HG03066 (cell line): ENCODE measurements around the gene INPP5J.
"Not testable (repeated sequence)": the region's sequence is repeated elsewhere in the genome, so short reads cannot be mapped to it uniquely, and the experiment has no call there.

Experiments
- ATAC-seq: cut with Tn5 transposase; IDR thresholded peaks from one replicate; pipeline ENCODE4 v1.9.1; 2021; ENCODE audit warnings: low read depth; ENCODE audit not compliant: unreplicated experiment

Gene INPP5J

GRCh38 chr22:31144223-31144622, 21.5 kb downstream of the INPP5J start:
- ATAC-seq, result no peak

DNA sequence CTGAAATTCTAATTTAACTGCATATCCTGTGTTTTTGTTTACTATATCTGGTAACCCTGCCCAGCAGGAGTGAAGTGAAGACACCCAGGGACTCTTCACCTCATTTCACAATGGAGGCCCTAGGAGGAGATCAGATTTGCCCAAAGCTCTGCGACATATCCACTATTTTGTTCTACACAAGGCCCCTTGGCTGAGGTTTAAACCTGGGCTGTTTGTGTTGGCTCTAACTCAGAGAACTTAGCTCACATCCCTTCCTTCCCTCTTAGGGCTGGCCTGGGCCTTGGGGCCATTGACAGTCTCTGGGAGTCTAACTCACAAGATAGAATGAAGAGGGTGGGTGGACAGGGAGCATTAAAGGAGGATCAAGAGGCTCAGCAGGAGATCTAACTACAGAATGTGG, 25.7 kb downstream of the INPP5J start:
- no peak for ATAC-seq

DNA sequence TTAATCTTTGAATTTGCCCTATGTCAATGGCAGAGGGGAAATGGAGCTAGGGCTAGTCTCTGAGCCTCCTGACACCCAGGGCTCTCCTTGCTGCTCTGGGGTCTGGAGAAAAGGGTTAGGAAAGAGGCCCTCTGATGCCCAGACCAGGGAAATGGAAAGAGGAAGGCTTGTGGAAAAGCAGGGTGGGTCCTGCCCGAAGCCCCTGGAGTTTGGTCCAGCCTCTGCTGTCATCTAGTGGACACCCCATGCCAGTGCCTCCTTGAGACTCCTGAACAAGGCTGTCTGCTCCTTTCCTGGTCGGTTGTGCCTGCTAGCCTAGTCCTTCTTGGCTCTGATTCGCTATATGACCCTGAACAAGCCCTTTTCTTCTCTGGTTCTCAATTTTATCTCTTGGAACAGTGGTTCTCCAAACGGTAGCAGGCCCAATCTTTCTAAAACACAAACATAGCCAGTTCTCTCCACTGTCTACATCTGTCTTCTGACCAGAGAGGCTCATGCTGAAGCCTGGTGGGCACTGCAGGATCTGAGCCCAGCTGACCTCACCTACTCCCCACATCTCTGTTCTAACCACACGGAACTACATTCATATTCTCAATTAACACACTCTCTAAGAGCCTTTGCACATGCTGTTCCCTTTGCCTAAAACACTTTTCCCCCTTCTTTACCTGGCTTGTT, 26.3 kb downstream of the INPP5J start:
- ATAC-seq, result no peak

DNA sequence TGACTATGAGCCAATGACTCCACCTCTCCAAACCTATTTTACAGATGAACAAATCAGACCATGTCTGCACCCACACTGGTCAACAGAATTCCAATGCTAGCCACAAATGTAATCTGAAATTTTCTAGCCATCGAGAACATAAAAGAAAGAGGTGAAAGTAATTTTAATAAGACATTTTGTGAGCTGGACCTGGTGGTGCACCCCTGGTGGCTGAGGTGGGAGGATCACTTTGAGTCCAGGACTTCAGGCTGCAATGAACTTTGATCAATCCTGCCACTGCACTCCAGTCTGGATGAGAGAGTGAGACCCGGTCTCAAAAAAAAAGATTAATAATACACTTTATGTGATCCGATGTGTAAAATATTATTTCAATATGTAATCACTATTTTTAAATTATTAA, 27.8 kb downstream of the INPP5J start:
- no peak for ATAC-seq

- no peak for ATAC-seq
Observed at GRCh38 chr22:31151872-31152271, 29.1 kb downstream of the INPP5J start.

DNA sequence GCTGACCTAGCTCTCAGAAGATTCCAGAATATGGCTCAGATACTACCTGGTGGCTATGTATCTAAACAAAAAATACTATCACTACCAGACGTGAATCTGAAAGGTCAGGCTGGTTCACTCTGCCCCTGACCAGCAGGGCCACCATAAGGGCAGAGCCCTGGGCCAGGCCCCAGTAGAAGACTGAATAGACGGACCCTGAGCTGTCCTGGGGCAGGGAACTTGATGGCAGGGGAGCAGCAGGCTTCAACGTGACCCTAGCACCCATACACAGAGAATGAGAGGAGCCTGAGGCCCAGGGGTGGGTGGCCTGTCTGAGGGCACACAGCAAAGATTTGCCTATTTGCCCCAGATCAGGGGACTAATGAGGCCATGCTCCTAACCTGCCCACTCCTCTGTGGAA, 30.6 kb downstream of the INPP5J start:
- no peak for ATAC-seq

DNA sequence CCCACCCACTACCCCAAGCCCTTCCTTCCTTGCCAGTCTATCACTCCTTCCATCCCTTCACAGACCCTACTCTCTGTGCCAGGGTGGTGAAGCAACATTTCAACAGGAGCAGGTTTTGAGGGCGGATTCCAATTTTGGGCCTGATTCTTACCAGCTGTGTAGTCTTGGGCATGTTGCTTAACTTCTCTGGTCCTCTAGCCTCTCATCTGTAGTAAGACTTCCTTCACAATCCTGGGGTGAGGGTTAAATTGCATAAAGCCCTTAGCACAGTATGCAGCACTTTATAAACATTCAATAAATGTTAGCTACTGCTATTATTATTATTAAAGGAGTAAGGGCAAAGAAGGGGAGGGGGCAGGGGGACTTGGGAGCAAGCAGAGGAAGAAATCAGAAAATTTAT, 32.2 kb downstream of the INPP5J start:
- ATAC-seq, result no peak

- ATAC-seq, result no peak
Observed at GRCh38 chr22:31155422-31155821, 32.7 kb downstream of the INPP5J start.

GRCh38 chr22:31160328-31160978, 37.7 kb downstream of the INPP5J start:
- peak; percentile 21 for ATAC-seq

DNA sequence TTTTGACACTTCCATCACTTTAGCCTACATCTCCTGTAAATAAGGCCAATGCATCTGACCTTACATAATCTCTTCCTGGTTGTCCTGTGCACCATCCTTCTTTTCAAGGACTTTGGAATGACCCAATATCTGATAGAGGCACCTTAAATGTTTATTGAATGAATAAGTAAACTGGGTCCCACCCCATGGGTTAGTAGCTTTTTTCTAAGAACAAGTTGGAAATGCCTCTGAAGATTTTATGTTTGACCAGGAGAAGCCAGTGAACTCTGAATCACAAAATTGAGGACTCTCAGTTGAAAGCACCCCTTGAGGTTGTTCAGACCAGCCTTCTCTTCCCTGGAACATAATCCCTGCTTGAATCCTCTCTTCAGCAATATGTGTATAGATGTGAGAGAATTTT, 38.6 kb downstream of the INPP5J start:
- ATAC-seq, result no peak

DNA sequence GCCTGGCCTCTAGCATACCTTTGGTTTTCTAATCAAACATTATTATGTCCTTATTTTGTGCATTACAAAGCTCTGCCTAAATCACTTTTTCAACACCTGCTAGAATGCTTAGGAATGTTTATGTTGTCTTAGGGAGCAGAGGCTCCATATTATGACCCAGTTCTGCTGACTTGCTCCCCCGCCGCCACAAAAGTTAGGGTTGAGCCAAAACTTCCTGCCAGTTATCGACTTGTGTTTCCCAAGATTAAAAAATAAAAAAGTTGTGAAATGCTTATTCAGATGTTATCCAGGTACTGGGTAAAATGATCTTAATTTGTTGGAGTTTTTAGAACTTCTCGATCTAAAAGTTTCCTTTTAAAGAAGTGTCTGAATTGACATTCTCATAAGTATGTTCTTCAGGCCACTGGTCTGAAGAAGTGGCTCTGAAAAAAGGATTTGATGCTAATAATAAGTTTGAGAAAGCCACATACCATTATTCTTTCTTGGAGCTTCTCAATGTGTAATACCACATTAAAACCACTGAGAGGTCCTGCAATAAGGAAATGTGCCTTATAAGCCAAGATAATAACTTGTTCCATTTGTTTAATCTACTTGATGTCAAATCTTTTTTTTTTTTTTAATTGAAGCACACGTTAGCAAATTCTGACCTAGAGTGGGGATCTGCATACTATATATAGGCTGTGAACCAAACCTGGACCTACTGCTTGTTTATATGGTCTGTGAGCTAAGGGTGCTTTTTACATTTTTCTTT, 39.4 kb downstream of the INPP5J start:
- no peak for ATAC-seq

DNA sequence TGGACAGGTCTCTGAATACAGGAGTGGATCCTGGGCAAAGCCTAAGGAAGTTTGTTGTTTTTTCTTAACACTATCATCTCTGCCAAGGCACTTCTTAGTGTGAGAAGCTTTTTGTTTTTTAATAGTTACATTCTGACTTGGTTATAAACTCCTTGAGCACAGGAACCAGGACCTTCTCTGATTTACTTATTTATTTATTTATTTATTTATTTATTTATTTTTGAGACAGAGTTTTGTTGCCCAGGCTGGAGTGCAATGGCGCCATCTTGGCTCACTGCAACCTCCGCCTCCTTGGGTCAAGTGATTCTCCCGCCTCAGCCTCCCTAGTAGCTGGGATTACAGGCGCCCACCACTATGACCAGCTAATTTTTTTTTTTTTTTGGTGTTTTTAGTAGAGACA, 48.2 kb downstream of the INPP5J start:
- ATAC-seq, result no peak

GRCh38 chr22:31171734-31172133, 49.0 kb downstream of the INPP5J start:
- ATAC-seq, result not testable (repeated sequence)

GRCh38 chr22:31173386-31174145, 50.8 kb downstream of the INPP5J start:
- ATAC-seq, result no peak

DNA sequence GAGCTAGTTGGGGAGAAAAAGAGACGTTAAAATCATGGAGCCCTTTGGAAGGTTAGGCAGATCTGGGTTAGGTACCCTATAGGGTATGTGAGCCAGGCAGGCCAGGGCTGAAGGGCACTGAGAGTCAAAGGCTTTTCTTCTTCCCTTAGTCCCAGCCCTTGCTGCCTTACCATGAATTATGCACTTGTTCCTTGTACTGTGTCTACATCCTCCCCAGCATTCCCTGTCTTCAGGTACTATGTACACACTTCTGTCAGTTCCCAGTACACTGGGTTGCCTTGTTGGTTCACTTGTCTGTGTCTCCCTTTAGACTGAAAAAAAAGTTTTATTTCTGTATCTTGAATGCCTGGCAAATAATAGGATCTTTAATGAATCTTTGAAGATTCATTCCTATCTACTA, 54.2 kb downstream of the INPP5J start:
- ATAC-seq, result no peak

GRCh38 chr22:31177420-31178162, 54.8 kb downstream of the INPP5J start:
- no peak for ATAC-seq

DNA sequence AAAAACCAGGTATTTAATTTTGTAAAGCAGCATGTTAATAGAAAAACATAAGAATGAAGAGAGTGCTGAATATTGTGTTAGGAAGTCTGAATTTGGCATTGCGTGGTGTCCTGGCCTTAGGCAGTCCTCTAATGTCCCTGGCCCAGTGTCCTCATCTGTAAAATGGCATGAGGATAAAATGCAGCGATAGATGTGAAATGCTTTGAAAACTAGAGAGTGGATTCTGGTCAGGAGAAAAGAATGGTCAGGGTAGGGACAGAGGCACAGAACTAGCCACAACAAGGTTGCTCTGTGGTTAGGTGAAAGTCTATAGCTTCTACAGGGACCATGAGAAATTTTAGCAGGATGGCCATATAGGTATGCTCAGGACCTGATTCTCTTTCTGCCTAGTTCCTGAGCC, 56.1 kb downstream of the INPP5J start:
- no peak for ATAC-seq

GRCh38 chr22:31179345-31179744, 56.6 kb downstream of the INPP5J start:
- no peak for ATAC-seq

GRCh38 chr22:31184015-31184414, 61.2 kb downstream of the INPP5J start:
- no peak for ATAC-seq
